ENCODE measurements around the gene HSPD1.

DNA sequence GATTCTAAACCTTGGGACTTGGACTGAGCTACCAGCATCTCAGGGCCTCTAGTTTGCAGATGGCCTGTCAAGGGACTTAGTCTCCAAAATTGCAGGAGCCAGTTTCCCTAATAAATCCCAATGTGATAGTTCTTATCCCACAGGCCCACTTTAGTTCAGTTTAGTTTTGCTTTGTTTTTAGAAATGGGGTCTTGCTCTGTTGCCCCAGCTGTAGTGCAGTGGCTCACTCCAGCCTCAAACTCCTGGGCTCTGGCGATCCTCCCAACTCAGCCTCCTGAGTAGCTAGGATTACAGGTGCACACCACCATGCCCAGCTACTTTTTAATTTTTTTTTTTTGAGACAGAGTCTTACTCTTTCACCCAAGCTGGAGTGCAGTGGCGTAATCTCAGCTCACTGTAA, 62.3 kb downstream of the HSPD1 start:
- no peak for TF ChIP-seq POLR2A (IDR thresholded peaks at IDR 0.05; ENCODE audit: low read length)
- TF ChIP-seq, protein P1, sequence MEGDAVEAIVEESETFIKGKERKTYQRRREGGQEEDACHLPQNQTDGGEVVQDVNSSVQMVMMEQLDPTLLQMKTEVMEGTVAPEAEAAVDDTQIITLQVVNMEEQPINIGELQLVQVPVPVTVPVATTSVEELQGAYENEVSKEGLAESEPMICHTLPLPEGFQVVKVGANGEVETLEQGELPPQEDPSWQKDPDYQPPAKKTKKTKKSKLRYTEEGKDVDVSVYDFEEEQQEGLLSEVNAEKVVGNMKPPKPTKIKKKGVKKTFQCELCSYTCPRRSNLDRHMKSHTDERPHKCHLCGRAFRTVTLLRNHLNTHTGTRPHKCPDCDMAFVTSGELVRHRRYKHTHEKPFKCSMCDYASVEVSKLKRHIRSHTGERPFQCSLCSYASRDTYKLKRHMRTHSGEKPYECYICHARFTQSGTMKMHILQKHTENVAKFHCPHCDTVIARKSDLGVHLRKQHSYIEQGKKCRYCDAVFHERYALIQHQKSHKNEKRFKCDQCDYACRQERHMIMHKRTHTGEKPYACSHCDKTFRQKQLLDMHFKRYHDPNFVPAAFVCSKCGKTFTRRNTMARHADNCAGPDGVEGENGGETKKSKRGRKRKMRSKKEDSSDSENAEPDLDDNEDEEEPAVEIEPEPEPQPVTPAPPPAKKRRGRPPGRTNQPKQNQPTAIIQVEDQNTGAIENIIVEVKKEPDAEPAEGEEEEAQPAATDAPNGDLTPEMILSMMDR (IDR thresholded peaks at IDR 0.05): no peak
- no peak for TF ChIP-seq MAX (IDR thresholded peaks at IDR 0.05)
- no peak for TF ChIP-seq ZC3H11A (IDR thresholded peaks at IDR 0.05)
- TF ChIP-seq HOXA7 (CRISPR knock-in tag; IDR thresholded peaks at IDR 0.05): no peak
